NCI-H524 treated with DMSO at 0.1 percent for 48 hours (cell line): ENCODE results near the gene GALNT18.

Source experiments
- DNase-seq: peaks from one replicate; lab custom pipeline; 2025; lab: John Stamatoyannopoulos, UW

Gene GALNT18

GRCh38 chr11:11563200-11563975 is 58.4 kb downstream of the GALNT18 start:
- DNase-seq: no peak

GRCh38 chr11:11561991-11562390 is 59.8 kb downstream of the GALNT18 start:
- no peak for DNase-seq

GRCh38 chr11:11558826-11559225 is 63.0 kb downstream of the GALNT18 start:
- no peak for DNase-seq

GRCh38 chr11:11558396-11558795 is 63.4 kb downstream of the GALNT18 start:
- no peak for DNase-seq

GRCh38 chr11:11555208-11555607 is 66.6 kb downstream of the GALNT18 start:
- DNase-seq: peak; percentile 36

GRCh38 chr11:11553573-11553972 is 68.2 kb downstream of the GALNT18 start:
- DNase-seq: no peak

- DNase-seq: no peak
Measured at GRCh38 chr11:11552529-11553087, 69.2 kb downstream of the GALNT18 start.

GRCh38 chr11:11550534-11550933 is 71.3 kb downstream of the GALNT18 start:
- DNase-seq: no peak

- peak; percentile 37 for DNase-seq
Measured at GRCh38 chr11:11545285-11546275, 76.2 kb downstream of the GALNT18 start.

- no peak for DNase-seq
Measured at GRCh38 chr11:11543656-11544055, 78.1 kb downstream of the GALNT18 start.

- DNase-seq: no peak
Measured at GRCh38 chr11:11540157-11540556, 81.6 kb downstream of the GALNT18 start.

GRCh38 chr11:11538277-11538960 is 83.4 kb downstream of the GALNT18 start:
- DNase-seq: peak; percentile 73

GRCh38 chr11:11537871-11538270 is 83.9 kb downstream of the GALNT18 start:
- no peak for DNase-seq

GRCh38 chr11:11537372-11537771 is 84.4 kb downstream of the GALNT18 start:
- DNase-seq: no peak

- DNase-seq: no peak
Measured at GRCh38 chr11:11536650-11537049, 85.2 kb downstream of the GALNT18 start.

GRCh38 chr11:11535611-11536010 is 86.2 kb downstream of the GALNT18 start:
- DNase-seq: no peak

GRCh38 chr11:11534981-11535380 is 86.8 kb downstream of the GALNT18 start:
- no peak for DNase-seq

- peak; percentile 3 for DNase-seq
Measured at GRCh38 chr11:11533751-11534150, 88.1 kb downstream of the GALNT18 start.

- no peak for DNase-seq
Measured at GRCh38 chr11:11533057-11533456, 88.7 kb downstream of the GALNT18 start.

GRCh38 chr11:11532574-11532973 is 89.2 kb downstream of the GALNT18 start:
- no peak for DNase-seq

- DNase-seq: no peak
Measured at GRCh38 chr11:11531131-11531908, 90.5 kb downstream of the GALNT18 start.
